ENCODE results near the gene GEN1.
A peak's percentile ranks its signal among the peaks of the same experiment; 100 is the strongest.

The GEN1 gene

DNA sequence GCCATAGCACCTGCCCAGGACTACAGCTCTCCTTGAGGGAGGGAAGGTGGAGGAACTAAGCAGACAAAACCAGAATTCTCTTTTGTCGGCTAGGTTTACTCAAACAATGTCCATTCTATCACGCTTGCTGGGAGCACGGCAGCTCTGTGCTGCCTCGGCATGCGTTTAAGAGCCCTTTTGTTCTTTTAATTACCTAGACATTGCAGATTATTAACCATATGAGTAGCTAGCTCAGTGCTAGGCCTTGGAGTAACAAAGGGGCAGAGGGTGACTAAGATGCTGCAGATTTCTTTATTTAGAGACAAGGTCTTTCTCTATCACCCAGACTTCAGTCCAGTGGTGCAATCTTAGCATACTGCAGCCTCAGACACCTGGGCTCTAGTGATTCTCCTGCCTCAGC is 73.4 kb downstream of the GEN1 start:
- Histone ChIP-seq H4K20me1 (ENCODE audit: insufficient read depth, low read length) (no peaks in the 10 kb centered on the region), H3K9me2 (ENCODE audit: low read depth, low read length) (no peaks in the 10 kb centered on the region), H3K36me3 (ENCODE audit: insufficient read depth, low read length) (no peaks in the 10 kb centered on the region), H3K9me3 (ENCODE audit: low read length) (no peaks in the 10 kb centered on the region), H3K79me2 (ENCODE audit: insufficient read depth, low read length) (no peaks in the 10 kb centered on the region), H3K27ac (ENCODE audit: low read depth, low read length, poor library complexity, severe bottlenecking) (no peak overlapping the region), H3K27me3 (ENCODE audit: insufficient read depth, low read length) (0 out of 2 replicates have a peak, but pooled peaks cover 6% of the 10 kb centered on the region), H3K4me1 (ENCODE audit: insufficient read depth, low read length, severe bottlenecking) (no peaks in the 10 kb centered on the region), H3K9ac (ENCODE audit: low read length) (no peak overlapping the region), H3K4me3 (ENCODE audit: low read depth, low read length, poor library complexity, severe bottlenecking) (no peak overlapping the region), H2AFZ (ENCODE audit: low read length) (no peak overlapping the region), H3K4me2 (ENCODE audit: low read length) (no peak overlapping the region), H3F3A (ENCODE audit: insufficient read depth, low read length) (no peaks in the 10 kb centered on the region)
- no peak for TF ChIP-seq EZH2 (IDR thresholded peaks at IDR 0.05; ENCODE audit: borderline replicate concordance, low read length)
- TF ChIP-seq CTCF (IDR thresholded peaks at IDR 0.05; ENCODE audit: low read length) = no peak

DNA sequence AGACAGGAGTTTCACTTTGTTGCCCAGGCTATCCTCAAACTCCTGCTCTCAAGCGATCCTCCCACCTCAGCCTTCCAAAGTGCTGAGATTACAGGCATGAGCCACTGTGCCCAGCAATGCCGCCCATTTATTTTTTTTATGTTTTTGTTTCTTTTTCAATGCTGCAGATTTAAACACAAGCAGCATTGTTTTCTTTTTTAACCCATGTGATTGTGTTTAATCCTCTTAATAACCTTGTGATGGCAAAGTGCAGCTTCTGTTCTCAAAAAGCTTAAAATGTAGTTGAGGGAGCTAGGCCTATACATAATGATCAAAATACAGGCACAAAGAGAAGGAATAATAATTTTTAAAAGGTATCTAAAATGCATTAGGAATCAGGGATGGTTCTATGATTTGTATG is 73.8 kb downstream of the GEN1 start:
- H3K27ac ChIP-seq (ENCODE audit: low read depth, low read length, poor library complexity, severe bottlenecking) = no peak overlapping the region
- no peak overlapping the region for H3K4me2 ChIP-seq (ENCODE audit: low read length)
- no peak for TF ChIP-seq EZH2 (IDR thresholded peaks at IDR 0.05; ENCODE audit: borderline replicate concordance, low read length)
- TF ChIP-seq CTCF (IDR thresholded peaks at IDR 0.05; ENCODE audit: low read length) = no peak

DNA sequence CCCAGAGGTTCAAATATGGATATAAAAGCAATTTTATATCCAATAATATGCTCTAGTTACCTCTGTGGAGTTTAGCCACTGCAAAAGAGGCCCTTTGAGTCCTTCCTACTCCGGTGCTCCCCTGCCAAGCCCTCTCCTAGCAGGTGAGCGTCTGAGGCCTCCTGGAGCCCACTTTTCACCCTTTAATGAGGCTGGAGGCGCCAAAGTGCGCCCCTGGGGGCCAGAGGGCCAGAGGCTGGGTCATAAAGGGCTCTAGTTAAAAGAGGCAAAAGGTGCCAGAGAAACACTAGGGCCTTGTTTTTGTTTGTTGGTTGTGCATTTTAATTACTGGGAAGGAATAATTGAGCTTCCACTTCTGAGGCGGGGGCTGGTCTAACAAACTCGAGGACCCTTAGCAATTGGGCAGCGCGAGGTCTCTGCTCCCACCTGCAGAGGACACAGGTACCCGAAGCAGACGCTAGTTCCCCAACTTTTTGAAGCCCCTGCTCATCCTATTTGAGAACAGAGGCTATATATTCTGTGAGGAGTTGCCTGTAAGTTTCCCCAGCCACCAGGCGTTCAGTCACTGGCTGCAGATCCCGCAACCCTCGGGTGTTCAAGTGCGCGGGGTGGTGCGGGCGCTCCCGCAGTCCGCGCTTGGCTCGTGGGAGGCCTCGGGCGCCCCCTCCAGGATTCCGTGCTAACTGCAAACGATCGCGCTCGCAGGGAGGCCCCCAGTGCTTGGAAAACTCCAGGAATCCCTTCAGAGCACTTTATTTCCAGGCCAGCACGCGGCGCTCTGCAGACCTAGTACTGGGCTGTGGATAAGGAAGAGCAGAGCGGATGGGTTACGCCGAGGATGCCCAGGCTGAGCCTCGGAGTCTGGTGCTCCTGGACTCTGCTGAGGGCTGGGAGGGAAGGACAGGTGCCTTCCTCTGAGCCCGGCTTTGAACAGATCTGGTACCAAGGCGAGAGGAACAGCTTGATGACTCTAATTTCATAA is 76.4 kb downstream of the GEN1 start:
- Histone ChIP-seq H3K9me3 (ENCODE audit: low read length) (no peaks in the 10 kb centered on the region), H3K27ac (ENCODE audit: low read depth, low read length, poor library complexity, severe bottlenecking) (no peak overlapping the region), H3K4me3 (ENCODE audit: low read depth, low read length, poor library complexity, severe bottlenecking) (no peak overlapping the region), H3F3A (ENCODE audit: insufficient read depth, low read length) (no peaks in the 10 kb centered on the region), H3K36me3 (ENCODE audit: insufficient read depth, low read length) (no peaks in the 10 kb centered on the region), H3K9me2 (ENCODE audit: low read depth, low read length) (no peaks in the 10 kb centered on the region), H3K4me2 (ENCODE audit: low read length) (peak overlapping the region; percentile 25; the same call in 1 of the 2 replicates), H3K9ac (ENCODE audit: low read length) (no peak overlapping the region), H3K79me2 (ENCODE audit: insufficient read depth, low read length) (no peaks in the 10 kb centered on the region), H3K27me3 (ENCODE audit: insufficient read depth, low read length) (0 out of 2 replicates have a peak, but pooled peaks cover 6% of the 10 kb centered on the region), H3K4me1 (ENCODE audit: insufficient read depth, low read length, severe bottlenecking) (no peaks in the 10 kb centered on the region), H2AFZ (ENCODE audit: low read length) (no peak overlapping the region), H4K20me1 (ENCODE audit: insufficient read depth, low read length) (no peaks in the 10 kb centered on the region)
- peak; percentile 87 for TF ChIP-seq CTCF (IDR thresholded peaks at IDR 0.05; ENCODE audit: low read length)
- TF ChIP-seq EZH2 (IDR thresholded peaks at IDR 0.05; ENCODE audit: borderline replicate concordance, low read length) = no peak

More for the DNA sequence above, 73.8 kb downstream of the GEN1 start:
- H2AFZ ChIP-seq (ENCODE audit: low read length) = no peak overlapping the region
- no peak overlapping the region for H3K4me3 ChIP-seq (ENCODE audit: low read depth, low read length, poor library complexity, severe bottlenecking)
- no peaks in the 10 kb centered on the region for H3K36me3 ChIP-seq (ENCODE audit: insufficient read depth, low read length)
- H4K20me1 ChIP-seq (ENCODE audit: insufficient read depth, low read length) = no peaks in the 10 kb centered on the region
- no peaks in the 10 kb centered on the region for H3F3A ChIP-seq (ENCODE audit: insufficient read depth, low read length)
- no peaks in the 10 kb centered on the region for H3K9me3 ChIP-seq (ENCODE audit: low read length)
- no peaks in the 10 kb centered on the region for H3K79me2 ChIP-seq (ENCODE audit: insufficient read depth, low read length)
- H3K9ac ChIP-seq (ENCODE audit: low read length) = no peak overlapping the region
- no peaks in the 10 kb centered on the region for H3K4me1 ChIP-seq (ENCODE audit: insufficient read depth, low read length, severe bottlenecking)
- no peaks in the 10 kb centered on the region for H3K9me2 ChIP-seq (ENCODE audit: low read depth, low read length)
- 0 out of 2 replicates have a peak, but pooled peaks cover 6% of the 10 kb centered on the region for H3K27me3 ChIP-seq (ENCODE audit: insufficient read depth, low read length)

Data from OCI-LY1 (cell line).